ENCODE measurements around the gene GRIN3A.
"Not testable (repeated sequence)": the region's sequence is repeated elsewhere in the genome, so short reads cannot be mapped to it uniquely, and the experiment has no call there.

The GRIN3A gene

DNA sequence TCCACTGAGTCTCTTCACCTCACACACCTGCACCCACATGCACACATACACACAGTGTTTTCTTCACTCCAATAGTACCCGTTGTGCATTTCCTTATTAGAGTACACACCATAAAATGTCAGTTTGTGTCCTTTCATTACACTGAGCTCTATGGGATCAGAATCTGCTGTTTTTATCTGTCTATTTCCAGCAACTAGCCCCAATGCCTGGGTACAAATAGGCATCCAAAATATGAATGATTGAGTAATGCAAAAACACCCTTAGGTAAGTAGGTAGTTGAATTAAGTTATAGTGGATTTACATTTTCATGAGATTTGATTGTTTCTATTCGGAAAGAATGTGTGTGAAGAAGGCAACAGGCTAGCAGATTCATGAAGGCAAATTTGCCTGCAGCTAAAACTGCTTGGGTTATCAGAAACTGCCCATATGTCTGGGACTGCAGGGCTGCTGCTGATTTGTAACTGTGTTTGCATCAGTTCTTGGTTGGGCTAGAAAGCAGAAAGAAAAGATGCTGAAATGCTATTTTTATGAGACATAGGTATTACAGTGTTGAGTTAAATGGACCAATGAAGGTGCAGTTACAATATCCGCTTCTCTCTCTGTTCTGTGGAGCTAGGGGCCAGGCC, 170.6 kb downstream of the GRIN3A start:
- DNase-seq (ENCODE audit: low read depth): no peak
- no peak overlapping the region for H3K4me3 ChIP-seq (ENCODE audit: low read depth, low read length)
- TF ChIP-seq, protein P1, sequence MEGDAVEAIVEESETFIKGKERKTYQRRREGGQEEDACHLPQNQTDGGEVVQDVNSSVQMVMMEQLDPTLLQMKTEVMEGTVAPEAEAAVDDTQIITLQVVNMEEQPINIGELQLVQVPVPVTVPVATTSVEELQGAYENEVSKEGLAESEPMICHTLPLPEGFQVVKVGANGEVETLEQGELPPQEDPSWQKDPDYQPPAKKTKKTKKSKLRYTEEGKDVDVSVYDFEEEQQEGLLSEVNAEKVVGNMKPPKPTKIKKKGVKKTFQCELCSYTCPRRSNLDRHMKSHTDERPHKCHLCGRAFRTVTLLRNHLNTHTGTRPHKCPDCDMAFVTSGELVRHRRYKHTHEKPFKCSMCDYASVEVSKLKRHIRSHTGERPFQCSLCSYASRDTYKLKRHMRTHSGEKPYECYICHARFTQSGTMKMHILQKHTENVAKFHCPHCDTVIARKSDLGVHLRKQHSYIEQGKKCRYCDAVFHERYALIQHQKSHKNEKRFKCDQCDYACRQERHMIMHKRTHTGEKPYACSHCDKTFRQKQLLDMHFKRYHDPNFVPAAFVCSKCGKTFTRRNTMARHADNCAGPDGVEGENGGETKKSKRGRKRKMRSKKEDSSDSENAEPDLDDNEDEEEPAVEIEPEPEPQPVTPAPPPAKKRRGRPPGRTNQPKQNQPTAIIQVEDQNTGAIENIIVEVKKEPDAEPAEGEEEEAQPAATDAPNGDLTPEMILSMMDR (IDR thresholded peaks at IDR 0.05; ENCODE audit: control insufficient read depth, extremely low read depth, insufficient read depth): no peak

DNA sequence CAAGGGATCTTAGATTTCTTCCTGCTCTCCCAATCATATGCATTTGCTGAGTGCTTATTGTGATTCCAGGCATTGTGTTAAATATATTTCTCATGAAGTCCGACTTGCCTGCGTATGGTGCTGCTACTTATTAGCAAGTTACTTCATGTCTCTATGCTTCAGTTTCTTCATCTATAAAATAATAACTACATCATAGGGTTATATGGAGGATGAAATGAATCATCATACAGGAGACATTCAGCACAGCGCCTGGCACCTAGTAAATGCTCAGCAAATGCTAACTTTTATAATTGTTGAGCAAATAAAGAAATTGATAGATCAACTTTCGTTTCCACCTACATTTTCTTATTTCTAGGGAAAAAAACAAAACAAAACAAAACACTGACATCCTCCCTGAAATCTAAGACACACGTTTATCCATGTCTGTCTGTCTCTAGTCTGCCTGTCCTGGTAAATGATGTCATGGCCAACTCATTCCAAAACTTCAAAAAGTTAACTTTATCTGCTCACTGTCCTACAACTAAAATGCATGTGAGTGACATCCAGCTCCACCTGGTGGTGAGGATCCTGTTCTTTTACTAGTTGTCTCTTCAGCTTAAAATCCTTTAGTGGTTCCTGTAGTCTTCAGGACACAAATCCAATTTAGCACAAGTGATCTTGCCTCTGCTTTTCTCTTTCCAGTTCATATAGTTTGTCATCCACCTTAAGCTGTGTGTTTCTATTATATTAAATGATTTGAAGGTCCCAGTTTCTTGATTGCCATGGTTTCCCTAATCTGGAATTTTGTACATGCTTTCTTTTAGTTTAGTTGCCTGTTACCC, 171.3 kb downstream of the GRIN3A start:
- no peak overlapping the region for H3K4me3 ChIP-seq (ENCODE audit: low read depth, low read length)
- TF ChIP-seq, protein P1 (IDR thresholded peaks at IDR 0.05; ENCODE audit: control insufficient read depth, extremely low read depth, insufficient read depth): peak; percentile 67
- peak; percentile 36 for DNase-seq (ENCODE audit: low read depth)

DNA sequence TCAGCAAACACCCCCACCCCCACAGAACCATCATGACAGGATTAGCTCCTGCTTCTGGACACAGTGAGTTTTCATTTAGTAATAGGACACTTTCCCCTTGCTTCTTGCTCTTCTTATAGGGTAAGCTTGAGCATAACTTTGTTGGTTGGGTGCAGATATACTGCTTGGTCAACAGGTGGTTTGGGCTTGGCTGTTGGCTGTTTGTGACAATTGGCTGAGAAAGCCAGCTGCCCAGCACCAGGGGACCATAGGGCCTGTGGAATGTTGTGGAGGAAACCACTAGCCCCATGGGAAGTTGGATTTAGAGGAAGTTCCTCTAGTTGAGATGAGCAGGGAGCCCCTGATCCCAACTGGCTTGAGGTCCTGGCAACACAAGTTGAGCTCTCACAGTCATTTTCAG, 174.2 kb downstream of the GRIN3A start:
- DNase-seq (ENCODE audit: low read depth): no peak
- H3K4me3 ChIP-seq (ENCODE audit: low read depth, low read length): no peak overlapping the region
- TF ChIP-seq, protein P1 (IDR thresholded peaks at IDR 0.05; ENCODE audit: control insufficient read depth, extremely low read depth, insufficient read depth): no peak

DNA sequence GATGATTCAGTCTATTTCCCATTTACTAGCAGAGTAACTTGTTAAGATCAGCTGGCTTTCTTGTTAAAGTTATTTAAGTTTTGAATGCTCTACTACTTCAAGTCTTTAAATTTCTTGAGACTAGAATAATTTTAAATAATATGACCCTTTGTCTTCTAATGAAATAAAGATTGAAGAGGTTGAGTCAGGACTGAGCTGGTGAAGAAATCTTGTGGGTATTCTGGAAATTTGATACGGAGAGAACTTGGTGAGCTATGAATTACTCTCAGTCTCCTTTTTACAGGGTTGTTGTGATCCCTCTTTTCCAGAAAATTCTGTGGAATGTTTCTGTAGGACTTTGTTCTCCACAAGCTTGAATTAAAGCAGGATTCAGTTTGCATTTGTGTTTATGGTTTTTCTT, 175.5 kb downstream of the GRIN3A start:
- no peak overlapping the region for H3K4me3 ChIP-seq (ENCODE audit: low read depth, low read length)
- TF ChIP-seq, protein P1 (IDR thresholded peaks at IDR 0.05; ENCODE audit: control insufficient read depth, extremely low read depth, insufficient read depth): no peak
- DNase-seq (ENCODE audit: low read depth): no peak

DNA sequence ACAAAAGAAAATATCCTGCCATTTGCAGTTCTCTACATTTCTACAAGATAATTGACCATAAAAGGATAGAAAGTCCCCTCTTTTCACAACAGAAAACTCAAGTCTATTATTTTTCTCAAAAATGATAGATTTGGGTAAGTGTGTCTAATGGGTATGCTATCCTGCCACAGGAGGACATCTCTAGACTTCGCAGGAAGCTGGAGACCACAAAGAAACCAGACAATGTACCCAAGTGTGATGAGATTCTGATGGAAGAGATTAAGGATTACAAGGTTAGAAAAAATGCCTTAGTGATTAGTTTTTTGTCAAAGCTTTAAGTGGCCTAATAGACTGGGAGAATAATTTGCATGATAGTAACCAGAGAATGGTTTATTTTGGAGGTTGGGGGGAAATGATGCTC, 176.7 kb downstream of the GRIN3A start:
- H3K4me3 ChIP-seq (ENCODE audit: low read depth, low read length): no peak overlapping the region
- TF ChIP-seq, protein P1 (IDR thresholded peaks at IDR 0.05; ENCODE audit: control insufficient read depth, extremely low read depth, insufficient read depth): no peak
- no peak for DNase-seq (ENCODE audit: low read depth)

DNA sequence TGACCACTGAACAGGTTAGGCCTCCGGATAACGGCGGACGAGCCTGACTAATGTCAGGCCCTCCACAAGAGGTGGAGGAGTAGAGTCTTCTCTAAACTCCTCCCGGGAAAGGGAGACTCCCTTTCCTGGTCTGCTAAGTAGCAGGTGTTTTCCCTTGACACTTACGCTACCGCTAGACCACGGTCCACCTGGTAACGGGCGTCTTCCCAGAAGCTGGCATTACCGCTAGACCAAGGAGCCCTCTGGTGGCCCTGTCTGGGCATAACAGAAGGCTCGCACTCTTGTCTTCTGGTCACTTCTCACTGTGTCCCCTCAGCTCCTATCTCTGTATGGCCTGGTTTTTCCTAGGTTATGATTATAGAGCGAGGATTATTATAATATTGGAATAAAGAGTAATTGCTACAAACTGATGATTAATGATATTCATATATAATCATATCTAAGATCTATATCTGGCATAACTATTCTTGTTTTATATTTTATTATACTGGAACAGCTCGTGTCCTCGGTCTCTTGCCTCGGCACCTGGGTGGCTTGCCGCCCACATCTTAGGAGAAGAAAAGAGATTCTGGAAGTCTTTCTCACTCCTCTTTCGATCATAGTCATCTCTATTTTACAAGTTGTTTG, 188.9 kb downstream of the GRIN3A start:
- DNase-seq (ENCODE audit: low read depth); H3K4me3 ChIP-seq (ENCODE audit: low read depth, low read length): not testable (repeated sequence)

DNA sequence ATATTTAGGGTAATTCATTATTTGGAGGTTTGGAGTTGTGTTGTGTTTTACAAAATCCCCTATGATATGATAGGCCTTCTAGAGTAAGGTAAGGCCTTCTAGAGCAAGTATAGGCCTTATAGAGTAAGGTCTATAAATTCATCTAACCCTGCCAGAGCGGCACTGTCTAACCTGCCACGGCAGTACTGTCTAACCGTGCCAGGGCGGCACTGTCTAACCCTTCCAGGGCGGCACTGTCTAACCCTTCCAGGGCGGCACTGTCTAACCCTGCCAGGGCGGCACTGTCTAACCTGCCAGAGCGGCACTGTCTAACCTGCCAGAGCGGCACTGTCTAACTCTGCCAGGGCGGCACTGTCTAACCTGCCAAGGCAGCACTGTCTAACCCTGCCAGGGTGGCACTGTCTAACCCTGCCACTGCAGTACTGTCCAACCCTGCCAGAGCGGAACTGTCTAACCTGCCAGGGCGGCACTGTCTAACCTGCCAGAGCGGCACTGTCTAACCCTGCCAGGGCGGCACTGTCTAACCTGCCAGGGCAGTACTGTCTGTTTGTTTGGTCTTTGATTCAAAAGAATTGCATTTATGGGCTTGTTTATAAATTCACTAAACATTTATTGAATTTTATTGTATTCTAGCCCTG, 195.2 kb downstream of the GRIN3A start:
- TF ChIP-seq, protein P1 (IDR thresholded peaks at IDR 0.05; ENCODE audit: control insufficient read depth, extremely low read depth, insufficient read depth): no peak; the same call in 1 of the 2 replicates
- peak; percentile 93 for DNase-seq (ENCODE audit: low read depth)

More for the DNA sequence above, 195.2 kb downstream of the GRIN3A start:
- H3K4me3 ChIP-seq (ENCODE audit: low read depth, low read length): no peak overlapping the region

Data from LNCaP clone FGC (cell line).